A549 (cell line): ENCODE results near the gene MYOG.
A peak's percentile ranks its signal among the peaks of the same experiment; 100 is the strongest.

Experiments used
- CTCF ChIP-seq: fragments of >200 bp; sonication (Bioruptor Twin); formaldehyde crosslinking; IDR thresholded peaks from 3 replicates; pipeline ENCODE4 v1.5.1; 2016
- EHF ChIP-seq: fragments of 250-450 bp; sonication (Bioruptor Pico); IDR thresholded peaks from 2 replicates; pipeline ENCODE4 v1.5.0; 2020; ENCODE audit warnings: mild to moderate bottlenecking
- FOSB ChIP-seq: fragments of 250-450 bp; sonication (Bioruptor Pico); IDR thresholded peaks from 2 replicates; pipeline ENCODE4 v1.5.0; 2020; ENCODE audit warnings: mild to moderate bottlenecking, moderate library complexity
- HMGXB4 ChIP-seq: fragments of 250-450 bp; sonication (Bioruptor Pico); IDR thresholded peaks from 2 replicates; pipeline ENCODE4 v1.5.0; 2021; ENCODE audit warnings: mild to moderate bottlenecking, moderate library complexity, borderline replicate concordance
- PBX3 ChIP-seq: IDR thresholded peaks from 2 replicates; pipeline ENCODE4 v1.6.1; 2012
- PHF8 ChIP-seq: fragments of 200-600 bp; sonication (generic); IDR thresholded peaks from 2 replicates; pipeline ENCODE4 v1.6.1; 2016; ENCODE audit warnings: low read depth, mild to moderate bottlenecking, antibody characterized with exemption, moderate library complexity, borderline replicate concordance
- POLR2A ChIP-seq: IDR thresholded peaks from 2 replicates; pipeline ENCODE4 v1.6.1; 2012; ENCODE audit warnings: mild to moderate bottlenecking, low read length
- RAD21 ChIP-seq, 2 experiments: fragments of >200 bp in 1 of 2; sonication (Bioruptor Twin) in 1 of 2; formaldehyde crosslinking in 1 of 2; IDR thresholded peaks in 1 of 2; conservative IDR thresholded peaks in 1 of 2; 2 replicates in 1 of 2; 3 replicates in 1 of 2; pipeline ENCODE4 v1.6.1; 2012 to 2018; ENCODE audit warnings: inconsistent platforms in 1 of 2
- RCOR1 ChIP-seq: fragments of 150-350 bp; IDR thresholded peaks from 2 replicates; pipeline ENCODE4 v1.6.1; 2014; ENCODE audit warnings: antibody characterized with exemption, low read length, low read depth
- REST ChIP-seq: fragments of 200-600 bp; sonication (generic); IDR thresholded peaks from 2 replicates; pipeline ENCODE4 v1.6.1; 2016; ENCODE audit warnings: antibody characterized with exemption, mild to moderate bottlenecking, moderate library complexity
- ZSCAN20 ChIP-seq: fragments of 250-450 bp; sonication (Bioruptor Pico); IDR thresholded peaks from 2 replicates; pipeline ENCODE4 v1.8.0; 2022; ENCODE audit warnings: mild to moderate bottlenecking, moderate library complexity

GRCh38 chr1:203084588-203085527 is 954 bp downstream of the MYOG start:
- TF ChIP-seq POLR2A (no peak), REST (no peak), PHF8 (no peak), FOSB (CRISPR knock-in tag) (no peak), CTCF (peak; percentile 26; the same call in 2 of the 3 replicates), EHF (no peak), HMGXB4 (CRISPR knock-in tag) (no peak), RAD21 (conservative IDR thresholded peaks at IDR 0.05 in 1 of 2, IDR thresholded peaks at IDR 0.05 in 1 of 2) (peak in 1 of 2 experiments; percentile 23; a peak in 2 of 5 replicates), ZSCAN20 (CRISPR knock-in tag) (no peak), PBX3 (no peak), RCOR1 (no peak)
